Measurements from ENCODE around the gene KCNH1. TPM values are rescaled to one million over a fixed set of nuclear protein-coding genes. Genes with fewer than 3 reads are reported as not detected.
"Not testable (repeated sequence)": the region's sequence is repeated elsewhere in the genome, so short reads cannot be mapped to it uniquely, and the experiment has no call there.

KCNH1 gene
- total RNA-seq, 5 donors from 2014 or later (not counting 1 experiment from before 2014, with no cell fraction given), result not detected

- H3K36me3 ChIP-seq (ENCODE audit: control insufficient read depth in 2 of 2, extremely low read depth in 1 of 2, insufficient read depth in 1 of 2, low read length in 1 of 2); H3K4me3 Mint-ChIP-seq; H3K27ac ChIP-seq (ENCODE audit: low read length); H3K27me3 ChIP-seq (replicated peaks in 1 of 2; ENCODE audit: control insufficient read depth in 2 of 2, extremely low read depth in 1 of 2, insufficient read depth in 2 of 2, low read length in 1 of 2); H3K27ac Mint-ChIP-seq; H3K4me1 Mint-ChIP-seq; H3K9me3 Mint-ChIP-seq; H3K9me3 ChIP-seq; POLR2A ChIA-PET; H3K36me3 Mint-ChIP-seq; ATAC-seq (replicated peaks in 1 of 4); H3K4me1 ChIP-seq (ENCODE audit: control insufficient read depth in 1 of 2, extremely low read depth in 1 of 2, insufficient read depth in 2 of 2, low read length in 2 of 2); DNase-seq; CTCF ChIA-PET; H3K4me3 ChIP-seq (ENCODE audit: control insufficient read depth in 1 of 2, extremely low read depth in 1 of 2, low read length in 1 of 2): not testable (repeated sequence)
- 90% methylated on average over 2 of the region's 3 CpGs for WGBS (ENCODE audit: insufficient coverage)
- H3K27me3 Mint-ChIP-seq, result peaks cover 16 to 30% of the 10 kb centered on the region in 2 donors
Observed at GRCh38 chr1:211041838-211042237, 92.1 kb downstream of the KCNH1 start.

- no peak for DNase-seq
- Mint-ChIP-seq H3K9me3 (no peaks in the 10 kb centered on the region), H3K27me3 (peaks cover 4 to 11% of the 10 kb centered on the region in 2 donors), H3K36me3 (no peaks in the 10 kb centered on the region), H3K27ac (no peak overlapping the region), H3K4me3 (no peak overlapping the region), H3K4me1 (no peaks in the 10 kb centered on the region)
- H3K9me3 ChIP-seq, result no peaks in the 10 kb centered on the region
- no peaks in the 10 kb centered on the region for H3K36me3 ChIP-seq (ENCODE audit: control insufficient read depth in 2 of 2, extremely low read depth in 1 of 2, insufficient read depth in 1 of 2, low read length in 1 of 2)
- ChIA-PET POLR2A (no interaction called here), CTCF (no interaction called here)
- H3K4me1 ChIP-seq (ENCODE audit: control insufficient read depth in 1 of 2, extremely low read depth in 1 of 2, insufficient read depth in 2 of 2, low read length in 2 of 2), result no peaks in the 10 kb centered on the region
- WGBS (ENCODE audit: insufficient coverage), result 70% methylated on average over 1 of the region's 2 CpGs
- no peak overlapping the region for H3K4me3 ChIP-seq (ENCODE audit: control insufficient read depth in 1 of 2, extremely low read depth in 1 of 2, low read length in 1 of 2)
- no peak overlapping the region for H3K27ac ChIP-seq (ENCODE audit: low read length)
- ATAC-seq (replicated peaks in 1 of 4), result no peak
- peaks cover 0 to 5% of the 10 kb centered on the region in 2 experiments for H3K27me3 ChIP-seq (replicated peaks in 1 of 2; ENCODE audit: control insufficient read depth in 2 of 2, extremely low read depth in 1 of 2, insufficient read depth in 2 of 2, low read length in 1 of 2)
Observed at GRCh38 chr1:211037095-211037494, 96.9 kb downstream of the KCNH1 start.

- no peak overlapping the region for H3K4me3 ChIP-seq (ENCODE audit: control insufficient read depth in 1 of 2, extremely low read depth in 1 of 2, low read length in 1 of 2)
- DNase-seq, result no peak
- Mint-ChIP-seq H3K27me3 (peaks cover 4 to 11% of the 10 kb centered on the region in 2 donors), H3K9me3 (no peaks in the 10 kb centered on the region), H3K36me3 (no peaks in the 10 kb centered on the region), H3K27ac (no peak overlapping the region), H3K4me1 (no peaks in the 10 kb centered on the region), H3K4me3 (no peak overlapping the region)
- H3K27me3 ChIP-seq (replicated peaks in 1 of 2; ENCODE audit: control insufficient read depth in 2 of 2, extremely low read depth in 1 of 2, insufficient read depth in 2 of 2, low read length in 1 of 2), result peaks cover 0 to under 1% of the 10 kb centered on the region in 2 experiments
- H3K4me1 ChIP-seq (ENCODE audit: control insufficient read depth in 1 of 2, extremely low read depth in 1 of 2, insufficient read depth in 2 of 2, low read length in 2 of 2), result no peaks in the 10 kb centered on the region
- WGBS (ENCODE audit: insufficient coverage), result 100% methylated on average over 2 of the region's 3 CpGs
- no peak overlapping the region for H3K27ac ChIP-seq (ENCODE audit: low read length)
- H3K36me3 ChIP-seq (ENCODE audit: control insufficient read depth in 2 of 2, extremely low read depth in 1 of 2, insufficient read depth in 1 of 2, low read length in 1 of 2), result no peaks in the 10 kb centered on the region
- CTCF ChIA-PET, result no interaction called here
- H3K9me3 ChIP-seq, result no peaks in the 10 kb centered on the region
- ATAC-seq (replicated peaks in 1 of 4), result no peak
- POLR2A ChIA-PET, result no interaction called here
Observed at GRCh38 chr1:211036381-211037060, 97.4 kb downstream of the KCNH1 start.

GRCh38 chr1:211035821-211036380, 98.0 kb downstream of the KCNH1 start:
- no peaks in the 10 kb centered on the region for H3K36me3 ChIP-seq (ENCODE audit: control insufficient read depth in 2 of 2, extremely low read depth in 1 of 2, insufficient read depth in 1 of 2, low read length in 1 of 2)
- POLR2A ChIA-PET, result interaction anchor here in 1 of 2 donors (0.5 kb wide), 1 partner anchor 1762 kb away, joined by 3 read pairs; no protein-coding TSS in a partner anchor
- DNase-seq (no peak), ATAC-seq (replicated peaks in 1 of 4) (no peak)
- WGBS (ENCODE audit: insufficient coverage), result no CpG with 5 or more reads among the region's 3 CpGs
- no peaks in the 10 kb centered on the region for H3K9me3 Mint-ChIP-seq
- H3K27me3 ChIP-seq (replicated peaks in 1 of 2; ENCODE audit: control insufficient read depth in 2 of 2, extremely low read depth in 1 of 2, insufficient read depth in 2 of 2, low read length in 1 of 2), result no peaks in the 10 kb centered on the region
- no peaks in the 10 kb centered on the region for H3K4me1 ChIP-seq (ENCODE audit: control insufficient read depth in 1 of 2, extremely low read depth in 1 of 2, insufficient read depth in 2 of 2, low read length in 2 of 2)
- H3K27ac ChIP-seq (ENCODE audit: low read length), result no peak overlapping the region
- CTCF ChIA-PET, result no interaction called here
- H3K4me1 Mint-ChIP-seq, result no peaks in the 10 kb centered on the region
- no peak overlapping the region for H3K27ac Mint-ChIP-seq
- H3K4me3 Mint-ChIP-seq, result no peak overlapping the region
- no peak overlapping the region for H3K4me3 ChIP-seq (ENCODE audit: control insufficient read depth in 1 of 2, extremely low read depth in 1 of 2, low read length in 1 of 2)
- H3K36me3 Mint-ChIP-seq, result no peaks in the 10 kb centered on the region
- H3K27me3 Mint-ChIP-seq, result peaks cover 4 to 11% of the 10 kb centered on the region in 2 donors
- no peaks in the 10 kb centered on the region for H3K9me3 ChIP-seq

GRCh38 chr1:211033921-211034525, 99.9 kb downstream of the KCNH1 start:
- DNase-seq, result no peak
- Histone ChIP-seq H3K4me1 (ENCODE audit: control insufficient read depth in 1 of 2, extremely low read depth in 1 of 2, insufficient read depth in 2 of 2, low read length in 2 of 2) (no peaks in the 10 kb centered on the region), H3K4me3 (ENCODE audit: control insufficient read depth in 1 of 2, extremely low read depth in 1 of 2, low read length in 1 of 2) (no peak overlapping the region), H3K36me3 (ENCODE audit: control insufficient read depth in 2 of 2, extremely low read depth in 1 of 2, insufficient read depth in 1 of 2, low read length in 1 of 2) (no peaks in the 10 kb centered on the region), H3K27ac (ENCODE audit: low read length) (no peak overlapping the region), H3K27me3 (replicated peaks in 1 of 2; ENCODE audit: control insufficient read depth in 2 of 2, extremely low read depth in 1 of 2, insufficient read depth in 2 of 2, low read length in 1 of 2) (peaks cover 0 to 1% of the 10 kb centered on the region in 2 experiments), H3K9me3 (no peaks in the 10 kb centered on the region)
- H3K27ac Mint-ChIP-seq, result no peak overlapping the region
- H3K9me3 Mint-ChIP-seq, result no peaks in the 10 kb centered on the region
- POLR2A ChIA-PET, result no interaction called here
- H3K4me1 Mint-ChIP-seq, result no peaks in the 10 kb centered on the region
- no peak for ATAC-seq (replicated peaks in 1 of 4)
- no CpG with 5 or more reads among the region's 2 CpGs for WGBS (ENCODE audit: insufficient coverage)
- H3K4me3 Mint-ChIP-seq, result no peak overlapping the region
- H3K27me3 Mint-ChIP-seq, result peaks cover 4 to 11% of the 10 kb centered on the region in 2 donors
- no peaks in the 10 kb centered on the region for H3K36me3 Mint-ChIP-seq
- CTCF ChIA-PET, result no interaction called here

- H3K27ac Mint-ChIP-seq, result no peak overlapping the region
- H3K4me1 ChIP-seq (ENCODE audit: control insufficient read depth in 1 of 2, extremely low read depth in 1 of 2, insufficient read depth in 2 of 2, low read length in 2 of 2), result no peaks in the 10 kb centered on the region
- H3K27me3 ChIP-seq (replicated peaks in 1 of 2; ENCODE audit: control insufficient read depth in 2 of 2, extremely low read depth in 1 of 2, insufficient read depth in 2 of 2, low read length in 1 of 2), result peaks cover 0 to 9% of the 10 kb centered on the region in 2 experiments
- no peaks in the 10 kb centered on the region for H3K9me3 Mint-ChIP-seq
- H3K36me3 Mint-ChIP-seq, result no peaks in the 10 kb centered on the region
- H3K27ac ChIP-seq (ENCODE audit: low read length), result no peak overlapping the region
- ATAC-seq (replicated peaks in 1 of 4) (no peak), DNase-seq (no peak)
- H3K4me3 ChIP-seq (ENCODE audit: control insufficient read depth in 1 of 2, extremely low read depth in 1 of 2, low read length in 1 of 2), result no peak overlapping the region
- H3K36me3 ChIP-seq (ENCODE audit: control insufficient read depth in 2 of 2, extremely low read depth in 1 of 2, insufficient read depth in 1 of 2, low read length in 1 of 2), result no peaks in the 10 kb centered on the region
- peaks cover 17 to 20% of the 10 kb centered on the region in 2 donors for H3K27me3 Mint-ChIP-seq
- H3K4me1 Mint-ChIP-seq, result no peaks in the 10 kb centered on the region
- no peaks in the 10 kb centered on the region for H3K9me3 ChIP-seq
- CTCF ChIA-PET, result no interaction called here
- POLR2A ChIA-PET, result no interaction called here
- 60% methylated on average over 1 of the region's 2 CpGs for WGBS (ENCODE audit: insufficient coverage)
- no peak overlapping the region for H3K4me3 Mint-ChIP-seq
Observed at GRCh38 chr1:211024901-211025300, 109.0 kb downstream of the KCNH1 start.
